GM18505 (cell line): ENCODE measurements around the gene CLSTN1.

Experiments
- ATAC-seq: cut with Tn5 transposase; IDR thresholded peaks from one replicate; pipeline ENCODE4 v1.9.1; 2021; ENCODE audit not compliant: unreplicated experiment
- POLR2A ChIP-seq: IDR thresholded peaks from 4 replicates; pipeline ENCODE4 v1.6.1; 2011; ENCODE audit warnings: borderline replicate concordance; ENCODE audit not compliant: insufficient read depth, insufficient read length; ENCODE audit errors: extremely low read depth

Gene CLSTN1

GRCh38 chr1:9823943-9824701 lies at the start of gene CLSTN1:
TSS of gene CLSTN1 (minus strand) at chr1:9823965. CDS start at chr1:9823733, 232 bp downstream.
- TF ChIP-seq POLR2A, result peak; percentile 35
- ATAC-seq, result peak; percentile 66

- no peak for TF ChIP-seq POLR2A
Measured at GRCh38 chr1:9873385-9873784, 49.6 kb upstream of the CLSTN1 start.

GRCh38 chr1:9872430-9873165 lies 48.8 kb upstream of the CLSTN1 start:
- TF ChIP-seq POLR2A, result no peak

More at GRCh38 chr1:9873385-9873784, 49.6 kb upstream of the CLSTN1 start:
- no peak for ATAC-seq

GRCh38 chr1:9871707-9872425 lies 48.1 kb upstream of the CLSTN1 start:
- no peak for TF ChIP-seq POLR2A
- no peak for ATAC-seq

More at GRCh38 chr1:9872430-9873165, 48.8 kb upstream of the CLSTN1 start:
- ATAC-seq, result no peak

- no peak for TF ChIP-seq POLR2A
- ATAC-seq, result no peak
Measured at GRCh38 chr1:9871021-9871420, 47.3 kb upstream of the CLSTN1 start.

GRCh38 chr1:9870572-9870971 lies 46.8 kb upstream of the CLSTN1 start:
- ATAC-seq, result no peak
- no peak for TF ChIP-seq POLR2A

DNA sequence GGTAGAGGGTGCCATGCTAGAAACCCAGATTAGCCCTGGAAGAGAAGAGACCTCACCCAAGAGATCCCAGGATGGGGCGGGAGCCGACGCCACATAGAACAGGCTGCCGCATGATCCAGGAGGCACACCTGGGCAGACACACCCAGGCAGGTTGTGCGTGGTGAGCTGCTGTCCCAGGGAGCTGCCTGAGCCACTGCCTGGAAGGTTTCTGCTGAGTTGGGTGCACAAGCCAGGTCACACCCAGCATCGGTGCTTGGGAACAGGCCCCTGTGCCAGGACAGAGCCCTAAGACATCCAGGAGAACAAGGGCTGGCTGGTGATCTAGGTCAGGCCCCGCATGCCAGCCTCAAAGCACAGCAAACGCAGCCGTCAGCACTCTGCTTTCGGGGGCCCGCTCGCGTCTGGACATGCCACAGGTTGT lies 46.1 kb upstream of the CLSTN1 start:
- no peak for ATAC-seq
- TF ChIP-seq POLR2A, result no peak

GRCh38 chr1:9868244-9868590 lies 44.5 kb upstream of the CLSTN1 start:
- TF ChIP-seq POLR2A, result no peak
- ATAC-seq, result no peak

DNA sequence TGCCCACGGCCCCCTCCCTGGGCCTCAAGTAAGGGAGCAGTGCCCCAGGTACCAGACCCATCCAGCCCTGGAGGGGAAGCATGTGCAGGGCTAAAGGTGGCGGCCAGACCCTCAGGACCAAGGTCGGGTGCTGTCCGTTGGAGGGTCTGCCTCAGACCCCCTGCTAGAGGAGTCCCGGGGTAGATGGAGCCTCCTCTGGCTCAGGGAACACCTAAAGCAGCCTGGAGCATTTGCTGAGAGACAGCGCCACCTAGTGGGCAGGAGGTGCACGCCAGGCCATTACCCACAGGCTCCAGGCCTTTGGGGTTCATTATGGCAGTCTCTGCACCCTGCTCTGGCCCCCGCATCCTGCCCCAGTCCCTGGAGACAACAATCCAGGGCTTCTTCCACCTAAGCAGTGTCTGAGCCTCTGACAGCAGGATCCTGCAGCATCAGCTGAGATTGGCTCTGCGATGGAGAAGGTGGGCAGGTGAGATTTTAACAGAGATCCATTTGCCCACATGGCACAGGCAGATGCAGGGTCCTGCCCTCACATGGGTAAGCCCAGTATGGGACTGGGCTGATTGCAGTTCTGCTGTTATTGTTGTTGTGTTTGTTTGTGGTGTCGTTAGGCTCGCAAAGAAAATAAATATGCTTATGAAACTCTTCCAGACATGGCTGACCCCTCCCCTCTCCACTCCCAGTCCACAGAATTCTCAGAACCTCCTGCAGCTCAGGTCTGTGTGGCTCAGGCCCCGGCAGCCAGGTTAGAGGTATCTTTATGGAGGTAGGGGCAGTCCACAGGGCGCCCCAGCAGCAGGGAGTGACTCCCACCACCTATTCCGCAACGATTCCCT lies 43.9 kb upstream of the CLSTN1 start:
- peak; percentile 54 for ATAC-seq

DNA sequence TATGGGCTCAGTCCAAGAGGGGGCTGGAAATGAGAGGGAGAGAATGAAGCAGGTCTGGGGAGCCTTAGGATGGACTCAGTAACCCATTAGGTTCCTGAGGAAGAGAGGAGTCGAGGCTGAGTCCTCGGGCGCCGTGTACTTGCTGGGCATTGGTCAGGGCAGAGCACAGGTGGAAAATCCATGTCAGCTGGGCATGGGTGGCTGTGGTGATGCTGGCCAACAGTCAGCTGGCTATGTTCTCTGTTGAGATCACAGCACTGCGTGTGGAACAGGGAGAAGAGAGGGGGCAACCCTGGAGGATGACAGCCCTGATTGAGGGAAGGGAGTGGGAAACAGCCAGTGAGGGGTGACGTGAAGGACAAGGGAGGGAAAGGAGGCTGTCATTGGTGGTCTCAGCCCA lies 43.1 kb upstream of the CLSTN1 start:
- ATAC-seq, result no peak
- TF ChIP-seq POLR2A, result no peak

More for the DNA sequence above, 43.9 kb upstream of the CLSTN1 start:
- TF ChIP-seq POLR2A, result no peak

GRCh38 chr1:9865724-9866123 lies 42.0 kb upstream of the CLSTN1 start:
- ATAC-seq, result no peak
- no peak for TF ChIP-seq POLR2A

GRCh38 chr1:9863371-9863770 lies 39.6 kb upstream of the CLSTN1 start:
- TF ChIP-seq POLR2A, result no peak
- ATAC-seq, result no peak

DNA sequence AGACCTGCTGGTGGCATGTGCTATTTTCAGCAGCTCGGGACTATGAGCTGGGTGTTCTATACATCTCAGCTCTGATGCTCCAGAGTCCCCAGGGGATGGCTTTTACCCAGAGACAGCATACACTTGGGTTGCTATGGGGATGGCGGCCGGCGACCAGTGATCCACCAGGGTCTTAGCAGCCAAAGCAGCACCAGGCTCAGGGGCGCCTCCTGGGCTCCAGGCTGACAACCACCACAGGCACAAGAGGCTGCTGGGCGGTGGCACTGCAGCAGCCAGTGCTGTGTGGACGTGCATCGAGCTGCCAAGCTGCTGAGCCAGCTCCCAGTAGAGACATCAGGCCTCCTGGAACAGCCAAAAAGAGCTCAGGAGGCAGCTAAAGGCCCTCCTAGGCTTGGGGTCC lies 37.6 kb upstream of the CLSTN1 start:
- TF ChIP-seq POLR2A, result no peak
- no peak for ATAC-seq
